Right lobe of liver (tissue), 6 donors: ENCODE data around the gene GATAD1. TPM values are rescaled to one million over a fixed set of nuclear protein-coding genes. Genes with fewer than 3 reads are reported as not detected.

Experiments used
- ATAC-seq, 4 donors: fragments of 200-7000 bp; cut with Tn5 transposase; one replicate each; pipeline ENCODE4 v1.9.1; 2020; ENCODE audit warnings: mild to moderate bottlenecking in 4 of 4, moderate library complexity in 4 of 4
- DNase-seq, 3 donors: peaks; one replicate each; pipeline ENCODE4 v3.0.0-alpha.2; 2020
- H3K27ac ChIP-seq, 3 donors: fragments of 200-600 bp; one replicate each; pipeline ENCODE4 v1.8.0; 2022
- H3K27me3 ChIP-seq, 2 donors: fragments of 200-600 bp; one replicate each; pipeline ENCODE4 v1.8.0; 2022
- H3K36me3 ChIP-seq, 4 donors: fragments of 200-600 bp; sonication (generic) in 1 of 4; one replicate each; pipeline versions ENCODE4 v1.5.1 to v1.8.0; 2017 to 2022; ENCODE audit warnings: control low read depth in 1 of 4
- H3K4me1 ChIP-seq, 4 donors: fragments of 200-600 bp; sonication (generic) in 1 of 4; one replicate each; pipeline versions ENCODE4 v1.5.1 to v1.8.0; 2017 to 2022; ENCODE audit warnings: control low read depth in 1 of 4
- H3K4me3 ChIP-seq, 3 donors: fragments of 200-600 bp; one replicate each; pipeline ENCODE4 v1.8.0; 2022
- H3K9me3 ChIP-seq, 4 donors: fragments of 200-600 bp; sonication (generic) in 1 of 4; one replicate each; pipeline versions ENCODE4 v1.5.1 to v1.8.0; 2017 to 2022; ENCODE audit warnings: control low read depth in 1 of 4
- POLR2A ChIP-seq: fragments of 450-650 bp; IDR thresholded peaks from one replicate; pipeline ENCODE4 v1.6.1; 2017; ENCODE audit warnings: antibody characterized with exemption, mild to moderate bottlenecking
- WGBS: methylation state at CpG from one replicate; pipeline ENCODE4 v1.1.6; 2018; ENCODE audit warnings: low coverage, low lambda C conversion rate; ENCODE audit not compliant: insufficient coverage; ENCODE audit errors: missing lambda C conversion rate; 5-methylcytosine and 5-hydroxymethylcytosine counted together
- intact Hi-C, 2 donors: fragments of 100-400 bp; cut with DNase I; formaldehyde crosslinking; loops; one replicate each; pipeline versions ENCODE4 v1.11.2 to v1.14.1; 2022
- long read RNA-seq: library from polyadenylated mRNA; unstranded; transcript quantifications from one replicate; pipeline ENCODE4 v2.0.0, GENCODE V29; 2019
- total RNA-seq, 6 experiments: library from RNA; depleted of rRNA in 2 of 6; stranded (reverse); fragments of >200 nt in 2 of 6; fragmentation: NEBNext Ultra II Directional in 3 of 6; extraction: Animal tissue kit (Norgen Biotek cat#: 25700) in 3 of 6; gene quantifications; one replicate each; pipeline versions ENCODE4 v1.1.0 to v1.2.4, GENCODE V29; 2016 to 2023
- TF ChIP-seq, protein P1 (sequence below), 4 donors: fragments of 200-600 bp in 3 of 4; fragments of 450-650 bp in 1 of 4; IDR thresholded peaks; one replicate each; pipeline versions ENCODE4 v1.5.1 to v1.8.0; 2016 to 2022; ENCODE audit warnings: antibody characterized with exemption in 4 of 4, mild to moderate bottlenecking in 2 of 4
- donor health status: DM: no; HTN: yes; CAD: no.
- donor health status: DM: no; HTN: no; CAD: no.
- donor health status: DM: no; HTN: no; CAD: no.
- donor health status: DM: no; HTN: yes; CAD: no.
- donor health status: DM: no; HTN: yes; CAD: no.

Gene GATAD1
- 10 to 100 TPM; 11.5 to 16.8 (median 14.0) TPM for total RNA-seq
- long read RNA-seq, partial matches to known transcripts, result 0 of 1 reads
- long read RNA-seq, other reads (novel, unspliced or antisense), result 0 of 1 reads

GRCh38 chr7:92447345-92448204 is at the start of gene GATAD1:
Gene GATAD1 (plus strand): TSS chr7:92447482. CDS start chr7:92447730, 248 bp downstream.
- H3K27ac ChIP-seq, result peak within 1 kb of the TSS; percentile 92 to 97 (median 96)
- intact Hi-C loops, result no loop called here
- peak; percentile 79 for TF ChIP-seq POLR2A
- TF ChIP-seq, protein P1, sequence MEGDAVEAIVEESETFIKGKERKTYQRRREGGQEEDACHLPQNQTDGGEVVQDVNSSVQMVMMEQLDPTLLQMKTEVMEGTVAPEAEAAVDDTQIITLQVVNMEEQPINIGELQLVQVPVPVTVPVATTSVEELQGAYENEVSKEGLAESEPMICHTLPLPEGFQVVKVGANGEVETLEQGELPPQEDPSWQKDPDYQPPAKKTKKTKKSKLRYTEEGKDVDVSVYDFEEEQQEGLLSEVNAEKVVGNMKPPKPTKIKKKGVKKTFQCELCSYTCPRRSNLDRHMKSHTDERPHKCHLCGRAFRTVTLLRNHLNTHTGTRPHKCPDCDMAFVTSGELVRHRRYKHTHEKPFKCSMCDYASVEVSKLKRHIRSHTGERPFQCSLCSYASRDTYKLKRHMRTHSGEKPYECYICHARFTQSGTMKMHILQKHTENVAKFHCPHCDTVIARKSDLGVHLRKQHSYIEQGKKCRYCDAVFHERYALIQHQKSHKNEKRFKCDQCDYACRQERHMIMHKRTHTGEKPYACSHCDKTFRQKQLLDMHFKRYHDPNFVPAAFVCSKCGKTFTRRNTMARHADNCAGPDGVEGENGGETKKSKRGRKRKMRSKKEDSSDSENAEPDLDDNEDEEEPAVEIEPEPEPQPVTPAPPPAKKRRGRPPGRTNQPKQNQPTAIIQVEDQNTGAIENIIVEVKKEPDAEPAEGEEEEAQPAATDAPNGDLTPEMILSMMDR (IDR thresholded peaks at IDR 0.05), result peak; percentile 88 to 97 (median 89)
- H3K4me1 ChIP-seq, result peaks cover 0 to 5% (median 0%) of the 10 kb centered on the region in 4 donors
- ATAC-seq (peak; percentile 99 to 100 (median 99)), DNase-seq (peak; percentile 95 to 97 (median 96))
- peaks cover 0 to 31% (median 7%) of the 10 kb centered on the region in 4 donors for H3K36me3 ChIP-seq
- no peaks in the 10 kb centered on the region for H3K9me3 ChIP-seq
- H3K27me3 ChIP-seq, result no peaks in the 10 kb centered on the region
- H3K4me3 ChIP-seq, result peak within 1 kb of the TSS; percentile 93 to 99 (median 97)
- WGBS, result 0% methylated on average over 20 of the region's 87 CpGs

GRCh38 chr7:92397542-92397941 is 49.7 kb upstream of the GATAD1 start:
- H3K27ac ChIP-seq, result no peak overlapping the region
- ATAC-seq (no peak), DNase-seq (no peak)
- no peak for TF ChIP-seq POLR2A
- TF ChIP-seq, protein P1 (IDR thresholded peaks at IDR 0.05), result no peak
- H3K4me3 ChIP-seq, result no peak overlapping the region
- H3K4me1 ChIP-seq, result peaks cover 0 to 14% (median 5%) of the 10 kb centered on the region in 4 donors
- intact Hi-C loops, result no loop called here
- no peaks in the 10 kb centered on the region for H3K36me3 ChIP-seq
- 90% methylated on average over 5 of the region's 6 CpGs for WGBS
- no peaks in the 10 kb centered on the region for H3K27me3 ChIP-seq
- no peaks in the 10 kb centered on the region for H3K9me3 ChIP-seq

- Histone ChIP-seq H3K9me3 (no peaks in the 10 kb centered on the region), H3K36me3 (no peaks in the 10 kb centered on the region), H3K4me1 (peaks cover 0 to 14% (median 5%) of the 10 kb centered on the region in 4 donors), H3K4me3 (no peak overlapping the region), H3K27ac (no peak overlapping the region), H3K27me3 (no peaks in the 10 kb centered on the region)
- no peak for DNase-seq
- peak; percentile 82 to 94 (median 86) for ATAC-seq
- intact Hi-C loops, result no loop called here
- no peak for TF ChIP-seq POLR2A
- TF ChIP-seq, protein P1 (IDR thresholded peaks at IDR 0.05), result no peak
- WGBS, result 31% methylated on average over 2 of the region's 2 CpGs
These were observed 47.3 kb upstream of the GATAD1 start for GRCh38 chr7:92400013-92400412.

DNA sequence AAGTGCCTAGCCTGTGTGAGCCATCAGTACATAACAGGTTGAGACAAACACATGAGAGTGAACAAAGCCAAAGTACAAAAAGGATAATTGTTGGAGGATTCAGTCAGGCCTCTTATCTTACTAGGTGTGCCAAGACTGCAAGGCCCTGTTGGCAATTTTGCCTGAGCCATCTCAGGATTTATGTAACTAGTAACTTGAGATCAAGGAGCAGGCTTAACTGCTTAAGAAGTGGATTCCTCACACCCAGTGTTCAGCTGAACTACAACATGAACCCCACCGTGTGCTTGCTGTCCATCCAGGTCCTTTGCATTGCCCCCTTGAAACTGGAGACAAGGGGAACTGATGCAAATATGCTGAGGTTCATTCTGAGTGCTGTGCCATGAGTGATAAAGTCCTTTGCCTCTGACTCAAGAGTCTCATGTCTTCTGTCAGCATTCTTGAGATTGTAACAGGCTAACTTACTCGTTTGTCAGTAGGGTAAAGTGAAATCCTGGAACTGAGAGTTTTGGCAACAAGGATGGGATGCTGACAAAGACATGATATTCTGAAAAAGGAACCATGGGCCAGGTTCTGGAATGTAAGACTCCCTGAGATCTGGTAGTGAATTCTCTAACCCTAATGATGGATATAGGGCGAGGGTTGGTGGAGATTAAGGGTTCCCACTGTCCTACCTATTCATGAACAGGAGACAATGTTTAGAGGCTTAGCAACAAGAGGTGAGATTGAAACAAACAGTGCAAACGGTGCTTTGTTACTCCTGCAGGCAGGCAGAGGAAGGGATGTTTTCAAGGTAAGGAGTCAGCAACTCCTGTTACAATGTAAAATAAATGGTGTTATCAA is 44.1 kb upstream of the GATAD1 start:
- TF ChIP-seq, protein P1 (IDR thresholded peaks at IDR 0.05), result no peak
- no peak for TF ChIP-seq POLR2A
- ATAC-seq, result peak in 1 of 4 donors; percentile 47
- intact Hi-C loops, result no loop called here

More for the DNA sequence above, 44.1 kb upstream of the GATAD1 start:
- Histone ChIP-seq H3K36me3 (no peaks in the 10 kb centered on the region), H3K4me3 (no peak overlapping the region), H3K27me3 (no peaks in the 10 kb centered on the region), H3K4me1 (peaks cover 0 to 14% (median 5%) of the 10 kb centered on the region in 4 donors), H3K27ac (no peak overlapping the region), H3K9me3 (no peaks in the 10 kb centered on the region)
- WGBS, result 63% methylated on average over 3 of the region's 4 CpGs
- DNase-seq, result no peak
